Panc1 (cell line): ENCODE measurements around the gene PRDX2. TPM values are rescaled to one million over a fixed set of nuclear protein-coding genes. Genes with fewer than 3 reads are reported as not detected.
A peak's percentile ranks its signal among the peaks of the same experiment; 100 is the strongest.

ENCODE experiments used
- ATAC-seq: fragments of 200-7000 bp; cut with Tn5 transposase; 2 replicates; pipeline ENCODE4 v1.9.1; 2020; ENCODE audit warnings: mild to moderate bottlenecking, moderate library complexity
- BruUV-seq: library from RNA; stranded (reverse); fragments of 400-500 nt; replicated peaks from 2 replicates; lab custom pipeline; 2021; lab: Mats Ljungman, UMichigan
- CTCF ChIA-PET: fragments of 300-600 bp; sonication (Branson Sonifier 250); formaldehyde crosslinking; loops from one replicate; lab custom pipeline; 2022; ENCODE audit warnings: antibody characterized with exemption; lab: Charles Lee
- POLR2A ChIA-PET: fragments of 300-600 bp; sonication (Branson Sonifier 250); formaldehyde crosslinking; loops from one replicate; lab custom pipeline; 2022; ENCODE audit warnings: antibody characterized with exemption; lab: Charles Lee
- DNase-seq: peaks from one replicate; pipeline ENCODE4 v3.0.0-alpha.2; 2010; ENCODE audit warnings: low read depth, low spot score
- H3K27ac ChIP-seq: 2 replicates; pipeline ENCODE4 v1.5.1; 2011; ENCODE audit warnings: mild to moderate bottlenecking, low read length, inconsistent platforms
- H3K27me3 ChIP-seq: fragments of 200-500 bp; sonication (Bioruptor generic); 2 replicates; pipeline ENCODE4 v1.6.0; 2014; ENCODE audit warnings: low read length, inconsistent platforms; ENCODE audit not compliant: control insufficient read depth, insufficient read depth
- H3K36me3 ChIP-seq: fragments of 200-500 bp; sonication (Bioruptor generic); 2 replicates; pipeline ENCODE4 v1.5.1; 2014; ENCODE audit warnings: inconsistent platforms, mild to moderate bottlenecking, low read length, moderate library complexity; ENCODE audit not compliant: control insufficient read depth, insufficient read depth
- H3K4me1 ChIP-seq: 2 replicates; pipeline ENCODE4 v1.5.1; 2011; ENCODE audit warnings: inconsistent platforms, mild to moderate bottlenecking, low read length, moderate library complexity; ENCODE audit not compliant: control insufficient read depth, insufficient read depth
- H3K4me3 ChIP-seq, 2 experiments: 2 replicates each; pipeline ENCODE4 v1.5.1; 2011 to 2012; ENCODE audit warnings: low read depth in 2 of 2, low read length in 2 of 2, mild to moderate bottlenecking in 2 of 2, inconsistent platforms in 1 of 2, moderate library complexity in 1 of 2
- H3K9me3 ChIP-seq: fragments of 200-500 bp; sonication (Bioruptor generic); 2 replicates; pipeline ENCODE4 v1.5.1; 2014; ENCODE audit warnings: low read depth, mild to moderate bottlenecking, inconsistent platforms, low read length, moderate library complexity; ENCODE audit not compliant: control insufficient read depth, insufficient read depth
- POLR2AphosphoS5 ChIP-seq: IDR thresholded peaks from 2 replicates; pipeline ENCODE4 v1.6.1; 2012; ENCODE audit warnings: mild to moderate bottlenecking, low read depth, low read length, moderate library complexity
- REST ChIP-seq, 2 experiments: IDR thresholded peaks; 2 replicates each; pipeline ENCODE4 v1.6.1; 2011 to 2012; ENCODE audit warnings: low read depth in 2 of 2, control low read depth in 1 of 2, low read length in 1 of 2, mild to moderate bottlenecking in 1 of 2, moderate library complexity in 1 of 2; ENCODE audit not compliant: insufficient read depth in 1 of 2
- SIN3A ChIP-seq: IDR thresholded peaks from 2 replicates; pipeline ENCODE4 v1.6.1; 2012; ENCODE audit warnings: low read depth, mild to moderate bottlenecking, low read length, moderate library complexity, borderline replicate concordance; ENCODE audit not compliant: insufficient read depth
- TCF7L2 ChIP-seq: IDR thresholded peaks from 2 replicates; pipeline ENCODE4 v1.6.1; 2011; ENCODE audit warnings: mild to moderate bottlenecking, low read depth, low read length, inconsistent platforms
- in situ Hi-C: cut with HindIII; loops from 2 replicates; pipeline ENCODE4 v1.10.0; 2016; ENCODE audit warnings: low sequenced_read_pairs, low pct_unique_long_range_greater_than_20kb
- intact Hi-C: fragments of 100-400 bp; cut with micrococcal nuclease; formaldehyde crosslinking; loops from one replicate; pipeline ENCODE4 v1.10.0; 2022; ENCODE audit not compliant: unreplicated experiment
- total RNA-seq: library from RNA; stranded (reverse); gene quantifications from one replicate; pipeline ENCODE4 v1.2.1, GENCODE V29; 2021; ENCODE audit not compliant: unreplicated experiment
- TF ChIP-seq, protein P1 (sequence below): fragments of 450-650 bp; IDR thresholded peaks from 2 replicates; pipeline ENCODE4 v1.5.1; 2017; ENCODE audit warnings: mild to moderate bottlenecking

The PRDX2 gene
- total RNA-seq, 1 experiment from 2014 or later: 61.0 TPM

- ChIA-PET POLR2A (no interaction called here), CTCF (no interaction called here)
- intact Hi-C loops: no loop called here
- Histone ChIP-seq H3K4me1 (peaks cover 8% of the 10 kb centered on the region), H3K27ac (0 out of 2 replicates have a peak overlapping the region, but pooled peaks have one; percentile 48), H3K4me3 (peak overlapping the region; percentile 53 to 58), H3K9me3 (no peaks in the 10 kb centered on the region), H3K27me3 (no peaks in the 10 kb centered on the region), H3K36me3 (peaks cover 4% of the 10 kb centered on the region; the same call in 1 of the 2 replicates)
- TF ChIP-seq POLR2AphosphoS5 (no peak), TCF7L2 (no peak), REST (IDR thresholded peaks at IDR 0.05; ENCODE audit: insufficient read depth in 1 of 2, low read depth in 2 of 2, low read length in 1 of 2) (no peak), SIN3A (no peak)
- TF ChIP-seq, protein P1, sequence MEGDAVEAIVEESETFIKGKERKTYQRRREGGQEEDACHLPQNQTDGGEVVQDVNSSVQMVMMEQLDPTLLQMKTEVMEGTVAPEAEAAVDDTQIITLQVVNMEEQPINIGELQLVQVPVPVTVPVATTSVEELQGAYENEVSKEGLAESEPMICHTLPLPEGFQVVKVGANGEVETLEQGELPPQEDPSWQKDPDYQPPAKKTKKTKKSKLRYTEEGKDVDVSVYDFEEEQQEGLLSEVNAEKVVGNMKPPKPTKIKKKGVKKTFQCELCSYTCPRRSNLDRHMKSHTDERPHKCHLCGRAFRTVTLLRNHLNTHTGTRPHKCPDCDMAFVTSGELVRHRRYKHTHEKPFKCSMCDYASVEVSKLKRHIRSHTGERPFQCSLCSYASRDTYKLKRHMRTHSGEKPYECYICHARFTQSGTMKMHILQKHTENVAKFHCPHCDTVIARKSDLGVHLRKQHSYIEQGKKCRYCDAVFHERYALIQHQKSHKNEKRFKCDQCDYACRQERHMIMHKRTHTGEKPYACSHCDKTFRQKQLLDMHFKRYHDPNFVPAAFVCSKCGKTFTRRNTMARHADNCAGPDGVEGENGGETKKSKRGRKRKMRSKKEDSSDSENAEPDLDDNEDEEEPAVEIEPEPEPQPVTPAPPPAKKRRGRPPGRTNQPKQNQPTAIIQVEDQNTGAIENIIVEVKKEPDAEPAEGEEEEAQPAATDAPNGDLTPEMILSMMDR: no peak
- no TSS peak for BruUV-seq
- DNase-seq (no peak), ATAC-seq (no peak)
- in situ Hi-C loops: no loop called here
Measured at GRCh38 chr19:12800923-12801465, 606 bp downstream of the PRDX2 start.

DNA sequence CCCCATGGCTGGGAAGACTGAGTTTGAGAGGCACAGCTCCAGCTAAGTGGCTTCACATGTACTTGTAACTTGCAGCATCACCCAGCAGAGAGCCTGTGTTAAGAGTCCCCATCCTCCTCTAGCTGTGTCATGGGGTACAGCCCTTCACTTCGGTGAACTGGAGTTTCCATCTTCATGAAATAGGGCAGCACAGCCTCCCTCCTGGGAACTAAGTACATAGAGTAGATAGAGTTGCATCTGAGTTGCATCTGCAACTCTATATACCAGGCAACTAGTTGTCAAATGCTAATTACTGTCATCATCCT is 1.2 kb downstream of the PRDX2 start:
- intact Hi-C loops: no loop called here
- Histone ChIP-seq H3K4me3 (no peak overlapping the region; a peak in 2 of 4 replicates), H3K27ac (no peak overlapping the region), H3K27me3 (no peaks in the 10 kb centered on the region), H3K9me3 (no peaks in the 10 kb centered on the region), H3K4me1 (peaks cover 11% of the 10 kb centered on the region), H3K36me3 (peaks cover 4% of the 10 kb centered on the region; the same call in 1 of the 2 replicates)
- BruUV-seq: no TSS peak
- ChIA-PET POLR2A (no interaction called here), CTCF (no interaction called here)
- TF ChIP-seq REST (IDR thresholded peaks at IDR 0.05; ENCODE audit: insufficient read depth in 1 of 2, low read depth in 2 of 2, low read length in 1 of 2): no peak
- no peak for TF ChIP-seq TCF7L2
- no peak for TF ChIP-seq SIN3A
- TF ChIP-seq, protein P1: no peak
- no peak for TF ChIP-seq POLR2AphosphoS5
- DNase-seq (no peak), ATAC-seq (no peak)
- in situ Hi-C loops: no loop called here
